HG03060 (cell line): ENCODE data around the gene C14orf93.

ENCODE experiments used
- ATAC-seq: cut with Tn5 transposase; IDR thresholded peaks from one replicate; pipeline ENCODE4 v1.9.1; 2021; ENCODE audit warnings: low read depth, moderate number of reproducible peaks; ENCODE audit not compliant: unreplicated experiment

Gene C14orf93

GRCh38 chr14:23045419-23046357 lies 35.7 kb upstream of the C14orf93 start:
- no peak for ATAC-seq

GRCh38 chr14:23044840-23045239 lies 34.9 kb upstream of the C14orf93 start:
- no peak for ATAC-seq

- ATAC-seq: no peak
These were observed 33.8 kb upstream of the C14orf93 start for GRCh38 chr14:23043754-23044153.

GRCh38 chr14:23043145-23043544 lies 33.2 kb upstream of the C14orf93 start:
- ATAC-seq: no peak

GRCh38 chr14:23042162-23042965 lies 32.4 kb upstream of the C14orf93 start, which contains the start of gene PSMB11:
TSS of gene PSMB11 (plus strand) at chr14:23042212. CDS start at chr14:23042226, 14 bp downstream.
- no peak for ATAC-seq

GRCh38 chr14:23041729-23042128 lies 31.8 kb upstream of the C14orf93 start:
- no peak for ATAC-seq

- no peak for ATAC-seq
These were observed 30.2 kb upstream of the C14orf93 start for GRCh38 chr14:23040100-23040499.

- ATAC-seq: no peak
These were observed 25.6 kb upstream of the C14orf93 start for GRCh38 chr14:23035303-23036144.

- peak; percentile 94 for ATAC-seq
These were observed 24.8 kb upstream of the C14orf93 start, which contains the start of gene PSMB5 for GRCh38 chr14:23034498-23035302. TSS of gene PSMB5 (minus strand) at chr14:23034900. CDS start at chr14:23034881, 19 bp downstream.

- ATAC-seq: no peak
These were observed 24.0 kb upstream of the C14orf93 start for GRCh38 chr14:23033801-23034497.

GRCh38 chr14:23033251-23033727 lies 23.3 kb upstream of the C14orf93 start:
- no peak for ATAC-seq

GRCh38 chr14:23030936-23031335 lies 21.0 kb upstream of the C14orf93 start:
- no peak for ATAC-seq

GRCh38 chr14:23028799-23029198 lies 18.9 kb upstream of the C14orf93 start:
- no peak for ATAC-seq

- no peak for ATAC-seq
These were observed 15.3 kb upstream of the C14orf93 start for GRCh38 chr14:23025151-23025814.

- no peak for ATAC-seq
These were observed 14.7 kb upstream of the C14orf93 start for GRCh38 chr14:23024612-23025075.

- ATAC-seq: no peak
These were observed 13.8 kb upstream of the C14orf93 start for GRCh38 chr14:23023795-23024152.

GRCh38 chr14:23023022-23023794 lies 13.3 kb upstream of the C14orf93 start:
- no peak for ATAC-seq
